Psoas muscle (tissue), 8 donors: ENCODE measurements around the gene KCTD6. TPM values are rescaled to one million over a fixed set of nuclear protein-coding genes. Genes with fewer than 3 reads are reported as not detected.

Experiments used
- ATAC-seq, 4 donors: fragments of 200-7000 bp; cut with Tn5 transposase; one replicate each; pipeline ENCODE4 v1.9.1; 2020; ENCODE audit warnings: moderate library complexity in 3 of 4, mild to moderate bottlenecking in 2 of 4
- DNase-seq, 2 donors: peaks; one replicate each; pipeline ENCODE4 v3.0.0-alpha.2; 2020
- H3K27ac ChIP-seq: fragments of 200-600 bp; one replicate; pipeline ENCODE4 v1.8.0; 2022
- H3K27me3 ChIP-seq, 3 donors: fragments of 200-600 bp in 1 of 3; one replicate each; pipeline versions ENCODE4 v1.6.1 to v1.8.0; 2013 to 2022; ENCODE audit warnings: low read length in 2 of 3, mild to moderate bottlenecking in 2 of 3, moderate library complexity in 1 of 3; ENCODE audit not compliant: insufficient read depth in 3 of 3
- H3K36me3 ChIP-seq, 2 donors: fragments of 200-600 bp in 1 of 2; one replicate each; pipeline versions ENCODE4 v1.6.1 to v1.8.0; 2013 to 2022; ENCODE audit warnings: low read depth in 1 of 2, mild to moderate bottlenecking in 1 of 2, moderate library complexity in 1 of 2; ENCODE audit not compliant: insufficient read depth in 1 of 2
- H3K4me1 ChIP-seq: fragments of 200-600 bp; one replicate; pipeline ENCODE4 v1.8.0; 2022
- H3K4me3 ChIP-seq: fragments of 200-600 bp; one replicate; pipeline ENCODE4 v1.8.0; 2022; ENCODE audit warnings: mild to moderate bottlenecking
- H3K9me3 ChIP-seq: fragments of 200-600 bp; one replicate; pipeline ENCODE4 v1.8.0; 2022
- WGBS, 3 donors: extraction: QIAGEN DNeasy Blood & Tissue Kit; methylation state at CpG; one replicate each; pipeline versions ENCODE4 v1.1.6 to v1.1.7; 2013; 5-methylcytosine and 5-hydroxymethylcytosine counted together
- intact Hi-C, 2 donors: fragments of 100-400 bp; cut with DNase I; formaldehyde crosslinking; loops; one replicate each; pipeline versions ENCODE4 v1.11.0 to v1.14.2; 2022
- polyA plus RNA-seq, 3 donors: library from polyadenylated mRNA; stranded (reverse); fragments of 200-250 nt; gene quantifications; one replicate each; pipeline ENCODE4 v1.2.3, GENCODE V29; 2013
- total RNA-seq, 4 donors: library from RNA; stranded (reverse); fragmentation: NEBNext Ultra II Directional in 2 of 4; extraction: Animal tissue kit (Norgen Biotek cat#: 25700) in 2 of 4; gene quantifications; one replicate each; pipeline versions ENCODE4 v1.2.1 to v1.2.4, GENCODE V29; 2021 to 2023
- TF ChIP-seq, protein P1 (sequence below): fragments of 200-600 bp; IDR thresholded peaks from one replicate; pipeline ENCODE4 v1.8.0; 2022; ENCODE audit warnings: antibody characterized with exemption
- donor health status: healthy with polysubstance abuse.
- donor health status: DM: no; HTN: no; CAD: no; lungs with moderate emphysema.
- donor health status: Bipolar disorder and iron deficiency.
- donor health status: healthy.
- donor health status: DM: yes; HTN: yes; CAD: no.
- donor health status: DM: no; HTN: no; CAD: no.
- donor health status: DM: no; HTN: no; CAD: no.
- donor health status: DM: yes; HTN: yes; CAD: no.

KCTD6 gene
- total and polyA plus RNA-seq, 7 donors, result 2.6 to 11.0 (median 6.7) TPM

- TF ChIP-seq, protein P1, sequence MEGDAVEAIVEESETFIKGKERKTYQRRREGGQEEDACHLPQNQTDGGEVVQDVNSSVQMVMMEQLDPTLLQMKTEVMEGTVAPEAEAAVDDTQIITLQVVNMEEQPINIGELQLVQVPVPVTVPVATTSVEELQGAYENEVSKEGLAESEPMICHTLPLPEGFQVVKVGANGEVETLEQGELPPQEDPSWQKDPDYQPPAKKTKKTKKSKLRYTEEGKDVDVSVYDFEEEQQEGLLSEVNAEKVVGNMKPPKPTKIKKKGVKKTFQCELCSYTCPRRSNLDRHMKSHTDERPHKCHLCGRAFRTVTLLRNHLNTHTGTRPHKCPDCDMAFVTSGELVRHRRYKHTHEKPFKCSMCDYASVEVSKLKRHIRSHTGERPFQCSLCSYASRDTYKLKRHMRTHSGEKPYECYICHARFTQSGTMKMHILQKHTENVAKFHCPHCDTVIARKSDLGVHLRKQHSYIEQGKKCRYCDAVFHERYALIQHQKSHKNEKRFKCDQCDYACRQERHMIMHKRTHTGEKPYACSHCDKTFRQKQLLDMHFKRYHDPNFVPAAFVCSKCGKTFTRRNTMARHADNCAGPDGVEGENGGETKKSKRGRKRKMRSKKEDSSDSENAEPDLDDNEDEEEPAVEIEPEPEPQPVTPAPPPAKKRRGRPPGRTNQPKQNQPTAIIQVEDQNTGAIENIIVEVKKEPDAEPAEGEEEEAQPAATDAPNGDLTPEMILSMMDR, result no peak
- no peaks in the 10 kb centered on the region for H3K27me3 ChIP-seq
- no peak overlapping the region for H3K4me3 ChIP-seq
- intact Hi-C loops, result no loop called here
- H3K27ac ChIP-seq, result no peak overlapping the region
- ATAC-seq (no peak), DNase-seq (no peak)
- H3K36me3 ChIP-seq, result peaks cover 7 to 76% of the 10 kb centered on the region in 2 donors
- H3K4me1 ChIP-seq, result peaks cover 4% of the 10 kb centered on the region
- 45 to 55% (median 50%) methylated on average over 1 of the region's 1 CpG for WGBS, 3 donors
- H3K9me3 ChIP-seq, result no peaks in the 10 kb centered on the region
Measured at GRCh38 chr3:58502872-58503271, 11.0 kb downstream of the KCTD6 start.

- DNase-seq (no peak), ATAC-seq (no peak)
- H3K9me3 ChIP-seq, result no peaks in the 10 kb centered on the region
- no peak overlapping the region for H3K27ac ChIP-seq
- H3K4me1 ChIP-seq, result no peaks in the 10 kb centered on the region
- WGBS, 3 donors, result 49 to 62% (median 57%) methylated on average over 2 of the region's 2 CpGs
- intact Hi-C loops, result no loop called here
- H3K36me3 ChIP-seq, result peaks cover 0 to 62% of the 10 kb centered on the region in 2 donors
- H3K27me3 ChIP-seq, result no peaks in the 10 kb centered on the region
- TF ChIP-seq, protein P1, result no peak
- no peak overlapping the region for H3K4me3 ChIP-seq
Measured at GRCh38 chr3:58507356-58508078, 15.6 kb downstream of the KCTD6 start.

DNA sequence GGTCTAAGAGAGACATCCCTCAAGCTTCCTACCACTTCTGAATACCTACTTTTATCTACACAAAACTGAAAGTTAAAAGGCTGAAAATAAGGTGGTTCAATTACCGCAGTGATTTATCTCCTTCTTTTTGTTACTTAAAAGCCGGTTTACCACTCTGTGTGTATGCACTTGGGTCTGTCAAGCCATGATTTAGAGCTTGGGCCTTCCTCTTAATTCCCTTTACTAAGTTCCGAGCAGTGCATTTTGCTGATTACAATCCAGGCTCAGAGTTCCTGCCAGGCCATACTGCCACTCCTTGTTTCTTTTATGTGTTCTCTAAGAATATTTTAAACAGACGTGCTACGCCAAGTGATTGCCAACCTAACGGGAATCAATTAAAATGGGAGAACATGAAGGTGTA, 16.5 kb downstream of the KCTD6 start:
- DNase-seq (no peak), ATAC-seq (no peak)
- Histone ChIP-seq H3K27ac (no peak overlapping the region), H3K9me3 (no peaks in the 10 kb centered on the region), H3K36me3 (peaks cover 0 to 56% of the 10 kb centered on the region in 2 donors), H3K4me3 (no peak overlapping the region), H3K27me3 (no peaks in the 10 kb centered on the region), H3K4me1 (no peaks in the 10 kb centered on the region)
- intact Hi-C loops, result no loop called here
- WGBS, 3 donors, result 73 to 74% (median 73%) methylated on average over 6 of the region's 6 CpGs
- TF ChIP-seq, protein P1, result no peak

- TF ChIP-seq, protein P1, result no peak
- ATAC-seq, result no peak
- no peak for DNase-seq
- intact Hi-C loops, result no loop called here
- H3K9me3 ChIP-seq, result no peaks in the 10 kb centered on the region
- peaks cover 0 to 40% of the 10 kb centered on the region in 2 donors for H3K36me3 ChIP-seq
- H3K27ac ChIP-seq, result no peak overlapping the region
- H3K4me1 ChIP-seq, result no peaks in the 10 kb centered on the region
- 85 to 92% (median 90%) methylated on average over 3 of the region's 3 CpGs for WGBS, 3 donors
- H3K27me3 ChIP-seq, result no peaks in the 10 kb centered on the region
- no peak overlapping the region for H3K4me3 ChIP-seq
Measured at GRCh38 chr3:58514405-58514804, 22.5 kb downstream of the KCTD6 start.
